SK-N-SH (cell line): ENCODE data around the gene NCBP3. TPM values are rescaled to one million over a fixed set of nuclear protein-coding genes. Genes with fewer than 3 reads are reported as not detected.

ENCODE experiments used
- CTCF ChIA-PET: fragments of 300-600, 350-600 bp; formaldehyde crosslinking; extraction: SDS; loops from one replicate; lab custom pipeline; 2021; lab: Yijun Ruan, JAX
- POLR2A ChIA-PET: fragments of 350-600 bp; sonication (Branson Sonifier 250); formaldehyde crosslinking; extraction: SDS; loops from one replicate; lab custom pipeline; 2020; ENCODE audit warnings: antibody characterized with exemption, inconsistent platforms; lab: Yijun Ruan, JAX
- DNase-seq: peaks from one replicate; pipeline ENCODE4 v3.0.0; 2012
- H2AFZ ChIP-seq: fragments of 200-600 bp; sonication (generic); 2 replicates; pipeline ENCODE4 v1.8.1; 2016; ENCODE audit warnings: antibody characterized with exemption, mild to moderate bottlenecking, low read depth
- H3F3A ChIP-seq: fragments of 200-600 bp; sonication (generic); replicated peaks from 2 replicates; pipeline ENCODE3; 2016; ENCODE audit warnings: antibody characterized with exemption, mild to moderate bottlenecking; ENCODE audit not compliant: insufficient read depth
- H3K27ac ChIP-seq, 2 experiments: fragments of 200-500 bp in 1 of 2; fragments of 200-600 bp in 1 of 2; sonication (Bioruptor generic) in 1 of 2; sonication (generic), shearing (Covaris generic) in 1 of 2; 2 replicates each; pipeline versions ENCODE4 v1.5.1 to v1.6.1; 2014 to 2016; ENCODE audit warnings: low read depth in 2 of 2, inconsistent platforms in 1 of 2, low read length in 1 of 2, mild to moderate bottlenecking in 1 of 2, mixed read lengths in 1 of 2
- H3K27me3 ChIP-seq: fragments of 200-600 bp; sonication (generic), shearing (Covaris generic); 2 replicates; pipeline ENCODE4 v1.6.1; 2016; ENCODE audit warnings: mixed run types; ENCODE audit not compliant: insufficient read depth
- H3K36me3 ChIP-seq, 2 experiments: fragments of 200-500 bp in 1 of 2; fragments of 200-600 bp in 1 of 2; sonication (Bioruptor generic) in 1 of 2; sonication (generic) in 1 of 2; replicated peaks in 1 of 2; 2 replicates each; pipeline versions ENCODE3 to v1.5.1; 2014 to 2016; ENCODE audit warnings: low read length in 1 of 2, mild to moderate bottlenecking in 1 of 2; ENCODE audit not compliant: insufficient read depth in 2 of 2, control insufficient read depth in 1 of 2
- H3K4me1 ChIP-seq, 2 experiments: fragments of 200-500 bp in 1 of 2; fragments of 200-600 bp in 1 of 2; sonication (Bioruptor generic) in 1 of 2; sonication (generic), shearing (Covaris generic) in 1 of 2; 2 replicates each; pipeline versions ENCODE4 v1.5.1 to v1.6.1; 2014 to 2016; ENCODE audit warnings: low read depth in 1 of 2, low read length in 1 of 2, mixed run types in 1 of 2; ENCODE audit not compliant: insufficient read depth in 2 of 2, control insufficient read depth in 1 of 2
- H3K4me2 ChIP-seq: fragments of 200-600 bp; sonication (generic), shearing (Covaris generic); 2 replicates; pipeline ENCODE4 v1.6.1; 2017; ENCODE audit warnings: mixed run types
- H3K4me3 ChIP-seq, 2 experiments: fragments of 200-500 bp in 1 of 2; fragments of 200-600 bp in 1 of 2; sonication (Bioruptor generic) in 1 of 2; sonication (generic), shearing (Covaris generic) in 1 of 2; 2 replicates each; pipeline versions ENCODE4 v1.5.1 to v1.8.1; 2014 to 2016; ENCODE audit warnings: low read depth in 2 of 2, inconsistent platforms in 1 of 2, low read length in 1 of 2, mild to moderate bottlenecking in 1 of 2, mixed read lengths in 1 of 2, moderate library complexity in 1 of 2
- H3K79me2 ChIP-seq: fragments of 200-600 bp; sonication (generic); 2 replicates; pipeline ENCODE4 v1.8.1; 2017; ENCODE audit warnings: mild to moderate bottlenecking; ENCODE audit not compliant: insufficient read depth
- H3K9ac ChIP-seq: fragments of 200-600 bp; sonication (generic); 2 replicates; pipeline ENCODE4 v1.6.1; 2017; ENCODE audit warnings: mixed run types
- H3K9me2 ChIP-seq: fragments of 200-600 bp; sonication (generic); 2 replicates; pipeline ENCODE4 v1.6.1; 2017; ENCODE audit warnings: mixed run types
- H3K9me3 ChIP-seq: fragments of 200-600 bp; sonication (generic); 2 replicates; pipeline ENCODE4 v1.6.1; 2017; ENCODE audit warnings: mixed run types, mild to moderate bottlenecking, moderate library complexity
- H4K20me1 ChIP-seq: fragments of 200-600 bp; sonication (generic); 2 replicates; pipeline ENCODE4 v1.6.1; 2017; ENCODE audit warnings: mild to moderate bottlenecking, mixed run types; ENCODE audit not compliant: insufficient read depth
- CHD2 ChIP-seq: fragments of 150-350 bp; IDR thresholded peaks from 2 replicates; pipeline ENCODE4 v1.6.1; 2018; ENCODE audit warnings: low read length; ENCODE audit not compliant: partially characterized antibody
- ELF1 ChIP-seq: IDR thresholded peaks from 2 replicates; pipeline ENCODE4 v1.4.0; 2012
- EP300 ChIP-seq, 2 experiments: IDR thresholded peaks; 2 replicates each; pipeline versions ENCODE4 v1.4.0 to v1.6.1; 2012; ENCODE audit warnings: borderline replicate concordance in 1 of 2, low read depth in 1 of 2, low read length in 1 of 2
- FOSL2 ChIP-seq: IDR thresholded peaks from 2 replicates; pipeline ENCODE4 v1.4.0; 2012; ENCODE audit warnings: low read depth, mild to moderate bottlenecking, moderate library complexity, borderline replicate concordance
- FOXJ3 ChIP-seq: sonication (generic); formaldehyde crosslinking; IDR thresholded peaks from 2 replicates; pipeline ENCODE4 v1.5.1; 2020; ENCODE audit warnings: mild to moderate bottlenecking, missing genetic modification reagents
- GABPA ChIP-seq: IDR thresholded peaks from 2 replicates; pipeline ENCODE4 v1.4.0; 2012; ENCODE audit warnings: low read depth, mild to moderate bottlenecking
- GATA2 ChIP-seq: sonication (generic); formaldehyde crosslinking; IDR thresholded peaks from 2 replicates; pipeline ENCODE4 v1.5.0; 2020; ENCODE audit warnings: mild to moderate bottlenecking, missing genetic modification reagents
- NRF1 ChIP-seq: IDR thresholded peaks from 2 replicates; pipeline ENCODE4 v1.6.1; 2012; ENCODE audit warnings: low read depth, mild to moderate bottlenecking, low read length
- POLR2AphosphoS5 ChIP-seq: IDR thresholded peaks from 2 replicates; pipeline ENCODE4 v1.6.1; 2012; ENCODE audit warnings: low read depth, low read length
- RCOR1 ChIP-seq: fragments of 150-350 bp; IDR thresholded peaks from 2 replicates; pipeline ENCODE4 v1.6.1; 2017; ENCODE audit warnings: antibody characterized with exemption, low read length
- SIN3A ChIP-seq: IDR thresholded peaks from 2 replicates; pipeline ENCODE4 v1.6.1; 2012; ENCODE audit warnings: low read depth, mild to moderate bottlenecking, low read length, moderate library complexity, borderline replicate concordance
- TAF1 ChIP-seq: IDR thresholded peaks from 2 replicates; pipeline ENCODE4 v1.6.1; 2012; ENCODE audit warnings: low read depth, mild to moderate bottlenecking, low read length, moderate library complexity, borderline replicate concordance
- TCF12 ChIP-seq: IDR thresholded peaks from 2 replicates; pipeline ENCODE4 v1.4.0; 2012
- TEAD4 ChIP-seq: IDR thresholded peaks from 2 replicates; pipeline ENCODE4 v1.4.0; 2012; ENCODE audit warnings: mild to moderate bottlenecking, borderline replicate concordance; ENCODE audit not compliant: insufficient read depth
- YY1 ChIP-seq: IDR thresholded peaks from 2 replicates; pipeline ENCODE4 v1.4.0; 2012; ENCODE audit warnings: low read depth, mild to moderate bottlenecking
- WGBS: methylation state at CpG from one replicate; pipeline ENCODE4 v1.1.6; 2017; ENCODE audit warnings: low lambda C conversion rate; 5-methylcytosine and 5-hydroxymethylcytosine counted together
- polyA plus RNA-seq, 3 experiments: library from polyadenylated mRNA; depleted of rRNA; stranded (reverse); fragments of >200 nt; gene quantifications; 2 replicates each; pipeline ENCODE4 v1.2.3, GENCODE V29; 2012
- TF ChIP-seq, protein P1 (sequence below): IDR thresholded peaks from 2 replicates; pipeline ENCODE4 v1.4.0; 2012; ENCODE audit warnings: low read depth, borderline replicate concordance
- TF ChIP-seq, protein P2 (sequence below): IDR thresholded peaks from 2 replicates; pipeline ENCODE4 v1.6.1; 2012; ENCODE audit warnings: mild to moderate bottlenecking, low read depth, low read length, moderate library complexity
- TF ChIP-seq, protein P3 (sequence below): fragments of 200-600 bp; sonication (generic); IDR thresholded peaks from 2 replicates; pipeline ENCODE4 v1.6.1; 2017; ENCODE audit warnings: antibody characterized with exemption, mild to moderate bottlenecking, moderate library complexity
- TF ChIP-seq, protein P4 (sequence below): IDR thresholded peaks from 2 replicates; pipeline ENCODE4 v1.4.0; 2012; ENCODE audit warnings: low read depth, borderline replicate concordance

NCBP3 gene, protein sequence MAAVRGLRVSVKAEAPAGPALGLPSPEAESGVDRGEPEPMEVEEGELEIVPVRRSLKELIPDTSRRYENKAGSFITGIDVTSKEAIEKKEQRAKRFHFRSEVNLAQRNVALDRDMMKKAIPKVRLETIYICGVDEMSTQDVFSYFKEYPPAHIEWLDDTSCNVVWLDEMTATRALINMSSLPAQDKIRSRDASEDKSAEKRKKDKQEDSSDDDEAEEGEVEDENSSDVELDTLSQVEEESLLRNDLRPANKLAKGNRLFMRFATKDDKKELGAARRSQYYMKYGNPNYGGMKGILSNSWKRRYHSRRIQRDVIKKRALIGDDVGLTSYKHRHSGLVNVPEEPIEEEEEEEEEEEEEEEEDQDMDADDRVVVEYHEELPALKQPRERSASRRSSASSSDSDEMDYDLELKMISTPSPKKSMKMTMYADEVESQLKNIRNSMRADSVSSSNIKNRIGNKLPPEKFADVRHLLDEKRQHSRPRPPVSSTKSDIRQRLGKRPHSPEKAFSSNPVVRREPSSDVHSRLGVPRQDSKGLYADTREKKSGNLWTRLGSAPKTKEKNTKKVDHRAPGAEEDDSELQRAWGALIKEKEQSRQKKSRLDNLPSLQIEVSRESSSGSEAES
- 6.5 and 9.5 TPM in 2 replicates for polyA plus RNA-seq (2012; rRNA removed)
- 7.4 and 9.4 TPM in 2 replicates for polyA plus RNA-seq (2012; cell fraction: cytosol; rRNA removed)
- 16.2 and 29.3 TPM in 2 replicates for polyA plus RNA-seq (2012; cell fraction: nucleus; rRNA removed)

DNA sequence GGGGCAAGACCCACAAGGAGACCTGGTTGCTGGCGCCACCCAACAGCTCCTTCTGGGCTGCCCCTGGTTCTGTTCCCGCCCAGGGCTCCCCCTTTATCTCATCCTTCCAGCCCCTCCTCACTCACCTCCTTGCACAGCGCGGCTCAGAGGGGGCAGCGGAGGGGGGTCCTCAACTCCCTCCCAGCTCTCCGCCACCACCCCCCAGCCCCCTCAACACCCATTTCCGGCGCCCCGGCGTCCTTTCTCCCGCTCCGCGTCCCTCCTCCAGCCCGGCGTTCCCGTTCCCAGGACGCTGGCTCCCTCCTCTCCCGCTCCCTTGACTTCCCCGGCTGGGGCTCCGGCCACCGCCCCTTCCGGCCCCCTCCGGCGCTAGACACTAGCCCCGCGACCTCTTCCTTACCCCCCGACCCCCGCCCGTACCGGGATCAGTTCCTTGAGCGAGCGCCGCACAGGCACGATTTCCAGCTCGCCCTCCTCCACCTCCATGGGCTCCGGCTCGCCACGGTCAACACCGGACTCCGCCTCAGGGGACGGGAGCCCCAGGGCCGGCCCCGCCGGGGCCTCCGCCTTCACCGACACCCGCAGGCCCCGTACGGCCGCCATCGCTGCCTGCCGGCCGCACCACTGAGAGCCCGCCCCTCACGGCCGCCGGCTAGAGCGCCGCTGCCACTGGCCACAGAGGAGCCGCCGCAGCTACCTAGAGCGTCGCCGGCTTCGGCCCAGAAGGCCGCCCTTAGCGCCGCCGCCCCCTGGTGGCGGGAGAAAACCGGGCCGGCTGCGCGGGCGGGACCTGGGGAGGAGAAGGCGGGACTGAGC lies at the start of gene NCBP3:
TSS of gene NCBP3 (minus strand) at position 626 of the 816 bp plus-strand sequence. CDS start at position 603, 23 bp downstream.
- CTCF ChIA-PET: interaction anchor here (0.7 to 9.7 kb wide), 29 partner anchors 8 to 205 kb away, joined by 3 to 74 read pairs (median 4); partner anchors contain the start of genes CAMKK1 and ITGAE
- H3K27ac ChIP-seq: peak within 1 kb of the TSS; percentile 83 to 89
- peaks cover 26% of the 10 kb centered on the region for H4K20me1 ChIP-seq
- DNase-seq: peak; percentile 98
- H3K4me2 ChIP-seq: peak within 1 kb of the TSS; percentile 97
- TF ChIP-seq FOXJ3 (CRISPR knock-in tag) (no peak), YY1 (peak; percentile 91), TAF1 (peak; percentile 88), SIN3A (peak; percentile 96; the same call in 1 of the 2 replicates), TCF12 (peak; percentile 15; the same call in 1 of the 2 replicates), FOSL2 (no peak), NRF1 (peak; percentile 62; the same call in 1 of the 2 replicates), EP300 (IDR thresholded peaks at IDR 0.05; ENCODE audit: borderline replicate concordance in 1 of 2, low read depth in 1 of 2, low read length in 1 of 2) (peak in 1 of 2 experiments; percentile 44; a peak in 1 of 4 replicates), GATA2 (CRISPR knock-in tag) (no peak), CHD2 (peak; percentile 89), RCOR1 (peak; percentile 37; the same call in 1 of the 2 replicates), GABPA (peak; percentile 32; the same call in 1 of the 2 replicates), TEAD4 (0 out of 2 replicates have a peak, but pooled peaks have one; percentile 10), POLR2AphosphoS5 (peak; percentile 93), ELF1 (peak; percentile 52; the same call in 1 of the 2 replicates)
- TF ChIP-seq, protein P1, sequence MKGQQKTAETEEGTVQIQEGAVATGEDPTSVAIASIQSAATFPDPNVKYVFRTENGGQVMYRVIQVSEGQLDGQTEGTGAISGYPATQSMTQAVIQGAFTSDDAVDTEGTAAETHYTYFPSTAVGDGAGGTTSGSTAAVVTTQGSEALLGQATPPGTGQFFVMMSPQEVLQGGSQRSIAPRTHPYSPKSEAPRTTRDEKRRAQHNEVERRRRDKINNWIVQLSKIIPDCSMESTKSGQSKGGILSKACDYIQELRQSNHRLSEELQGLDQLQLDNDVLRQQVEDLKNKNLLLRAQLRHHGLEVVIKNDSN: peak; percentile 44; the same call in 1 of the 2 replicates
- TF ChIP-seq, protein P2, sequence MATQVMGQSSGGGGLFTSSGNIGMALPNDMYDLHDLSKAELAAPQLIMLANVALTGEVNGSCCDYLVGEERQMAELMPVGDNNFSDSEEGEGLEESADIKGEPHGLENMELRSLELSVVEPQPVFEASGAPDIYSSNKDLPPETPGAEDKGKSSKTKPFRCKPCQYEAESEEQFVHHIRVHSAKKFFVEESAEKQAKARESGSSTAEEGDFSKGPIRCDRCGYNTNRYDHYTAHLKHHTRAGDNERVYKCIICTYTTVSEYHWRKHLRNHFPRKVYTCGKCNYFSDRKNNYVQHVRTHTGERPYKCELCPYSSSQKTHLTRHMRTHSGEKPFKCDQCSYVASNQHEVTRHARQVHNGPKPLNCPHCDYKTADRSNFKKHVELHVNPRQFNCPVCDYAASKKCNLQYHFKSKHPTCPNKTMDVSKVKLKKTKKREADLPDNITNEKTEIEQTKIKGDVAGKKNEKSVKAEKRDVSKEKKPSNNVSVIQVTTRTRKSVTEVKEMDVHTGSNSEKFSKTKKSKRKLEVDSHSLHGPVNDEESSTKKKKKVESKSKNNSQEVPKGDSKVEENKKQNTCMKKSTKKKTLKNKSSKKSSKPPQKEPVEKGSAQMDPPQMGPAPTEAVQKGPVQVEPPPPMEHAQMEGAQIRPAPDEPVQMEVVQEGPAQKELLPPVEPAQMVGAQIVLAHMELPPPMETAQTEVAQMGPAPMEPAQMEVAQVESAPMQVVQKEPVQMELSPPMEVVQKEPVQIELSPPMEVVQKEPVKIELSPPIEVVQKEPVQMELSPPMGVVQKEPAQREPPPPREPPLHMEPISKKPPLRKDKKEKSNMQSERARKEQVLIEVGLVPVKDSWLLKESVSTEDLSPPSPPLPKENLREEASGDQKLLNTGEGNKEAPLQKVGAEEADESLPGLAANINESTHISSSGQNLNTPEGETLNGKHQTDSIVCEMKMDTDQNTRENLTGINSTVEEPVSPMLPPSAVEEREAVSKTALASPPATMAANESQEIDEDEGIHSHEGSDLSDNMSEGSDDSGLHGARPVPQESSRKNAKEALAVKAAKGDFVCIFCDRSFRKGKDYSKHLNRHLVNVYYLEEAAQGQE: 0 out of 2 replicates have a peak, but pooled peaks have one; percentile 36
- TF ChIP-seq, protein P3, sequence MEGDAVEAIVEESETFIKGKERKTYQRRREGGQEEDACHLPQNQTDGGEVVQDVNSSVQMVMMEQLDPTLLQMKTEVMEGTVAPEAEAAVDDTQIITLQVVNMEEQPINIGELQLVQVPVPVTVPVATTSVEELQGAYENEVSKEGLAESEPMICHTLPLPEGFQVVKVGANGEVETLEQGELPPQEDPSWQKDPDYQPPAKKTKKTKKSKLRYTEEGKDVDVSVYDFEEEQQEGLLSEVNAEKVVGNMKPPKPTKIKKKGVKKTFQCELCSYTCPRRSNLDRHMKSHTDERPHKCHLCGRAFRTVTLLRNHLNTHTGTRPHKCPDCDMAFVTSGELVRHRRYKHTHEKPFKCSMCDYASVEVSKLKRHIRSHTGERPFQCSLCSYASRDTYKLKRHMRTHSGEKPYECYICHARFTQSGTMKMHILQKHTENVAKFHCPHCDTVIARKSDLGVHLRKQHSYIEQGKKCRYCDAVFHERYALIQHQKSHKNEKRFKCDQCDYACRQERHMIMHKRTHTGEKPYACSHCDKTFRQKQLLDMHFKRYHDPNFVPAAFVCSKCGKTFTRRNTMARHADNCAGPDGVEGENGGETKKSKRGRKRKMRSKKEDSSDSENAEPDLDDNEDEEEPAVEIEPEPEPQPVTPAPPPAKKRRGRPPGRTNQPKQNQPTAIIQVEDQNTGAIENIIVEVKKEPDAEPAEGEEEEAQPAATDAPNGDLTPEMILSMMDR: peak; percentile 81
- TF ChIP-seq, protein P4, sequence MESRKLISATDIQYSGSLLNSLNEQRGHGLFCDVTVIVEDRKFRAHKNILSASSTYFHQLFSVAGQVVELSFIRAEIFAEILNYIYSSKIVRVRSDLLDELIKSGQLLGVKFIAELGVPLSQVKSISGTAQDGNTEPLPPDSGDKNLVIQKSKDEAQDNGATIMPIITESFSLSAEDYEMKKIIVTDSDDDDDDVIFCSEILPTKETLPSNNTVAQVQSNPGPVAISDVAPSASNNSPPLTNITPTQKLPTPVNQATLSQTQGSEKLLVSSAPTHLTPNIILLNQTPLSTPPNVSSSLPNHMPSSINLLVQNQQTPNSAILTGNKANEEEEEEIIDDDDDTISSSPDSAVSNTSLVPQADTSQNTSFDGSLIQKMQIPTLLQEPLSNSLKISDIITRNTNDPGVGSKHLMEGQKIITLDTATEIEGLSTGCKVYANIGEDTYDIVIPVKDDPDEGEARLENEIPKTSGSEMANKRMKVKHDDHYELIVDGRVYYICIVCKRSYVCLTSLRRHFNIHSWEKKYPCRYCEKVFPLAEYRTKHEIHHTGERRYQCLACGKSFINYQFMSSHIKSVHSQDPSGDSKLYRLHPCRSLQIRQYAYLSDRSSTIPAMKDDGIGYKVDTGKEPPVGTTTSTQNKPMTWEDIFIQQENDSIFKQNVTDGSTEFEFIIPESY: no peak; the same call in 1 of the 2 replicates
- H3K9me3 ChIP-seq: no peaks in the 10 kb centered on the region
- H3K4me3 ChIP-seq: peak within 1 kb of the TSS; percentile 85 to 96
- POLR2A ChIA-PET: interaction anchor here (0.7 to 1.0 kb wide), 6 partner anchors 12 to 297 kb away, joined by 3 to 5 read pairs (median 4); partner anchors contain the start of genes CYB5D2, HASPIN and ZZEF1
- WGBS: under 1% methylated on average over 42 of the region's 76 CpGs
- no peaks in the 10 kb centered on the region for H3K9me2 ChIP-seq
- peaks cover 18% of the 10 kb centered on the region in 2 experiments for H3K36me3 ChIP-seq
- H3F3A ChIP-seq: no peaks in the 10 kb centered on the region
- H3K79me2 ChIP-seq: peaks cover 49% of the 10 kb centered on the region
- peak within 1 kb of the TSS; percentile 89 for H2AFZ ChIP-seq
- no peaks in the 10 kb centered on the region for H3K27me3 ChIP-seq
- H3K4me1 ChIP-seq: peaks cover 3 to 9% of the 10 kb centered on the region in 2 experiments; a peak in 3 of 4 replicates
- peak within 1 kb of the TSS; percentile 94 for H3K9ac ChIP-seq
